ENCODE data around the gene RGS7.
A peak's percentile ranks its signal among the peaks of the same experiment; 100 is the strongest.

Gene RGS7

DNA sequence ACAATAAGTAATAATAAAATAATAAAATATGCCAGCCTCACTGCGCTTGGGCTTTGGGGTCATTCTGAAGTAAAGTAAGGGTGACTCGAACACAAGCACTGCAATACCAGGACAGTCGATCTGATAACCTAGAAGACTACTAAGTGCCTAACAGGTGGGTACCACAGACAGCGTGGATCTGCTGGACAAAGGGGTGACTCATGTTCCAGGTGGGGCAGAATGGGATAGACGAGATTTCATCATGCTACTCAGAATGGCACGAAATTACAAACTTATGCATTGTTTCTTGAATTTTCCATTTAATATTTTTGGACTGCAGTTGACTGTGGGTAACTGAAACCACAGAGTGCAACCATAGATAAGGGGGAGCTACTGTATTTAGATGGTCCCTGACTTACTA lies 523.9 kb downstream of the RGS7 start:
- no peak for DNase-seq (ENCODE audit: low read depth)
- TF ChIP-seq, protein P1, sequence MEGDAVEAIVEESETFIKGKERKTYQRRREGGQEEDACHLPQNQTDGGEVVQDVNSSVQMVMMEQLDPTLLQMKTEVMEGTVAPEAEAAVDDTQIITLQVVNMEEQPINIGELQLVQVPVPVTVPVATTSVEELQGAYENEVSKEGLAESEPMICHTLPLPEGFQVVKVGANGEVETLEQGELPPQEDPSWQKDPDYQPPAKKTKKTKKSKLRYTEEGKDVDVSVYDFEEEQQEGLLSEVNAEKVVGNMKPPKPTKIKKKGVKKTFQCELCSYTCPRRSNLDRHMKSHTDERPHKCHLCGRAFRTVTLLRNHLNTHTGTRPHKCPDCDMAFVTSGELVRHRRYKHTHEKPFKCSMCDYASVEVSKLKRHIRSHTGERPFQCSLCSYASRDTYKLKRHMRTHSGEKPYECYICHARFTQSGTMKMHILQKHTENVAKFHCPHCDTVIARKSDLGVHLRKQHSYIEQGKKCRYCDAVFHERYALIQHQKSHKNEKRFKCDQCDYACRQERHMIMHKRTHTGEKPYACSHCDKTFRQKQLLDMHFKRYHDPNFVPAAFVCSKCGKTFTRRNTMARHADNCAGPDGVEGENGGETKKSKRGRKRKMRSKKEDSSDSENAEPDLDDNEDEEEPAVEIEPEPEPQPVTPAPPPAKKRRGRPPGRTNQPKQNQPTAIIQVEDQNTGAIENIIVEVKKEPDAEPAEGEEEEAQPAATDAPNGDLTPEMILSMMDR (IDR thresholded peaks at IDR 0.05; ENCODE audit: control insufficient read depth, insufficient read depth, low read depth, low read length, missing control alignments) = no peak
- no peak overlapping the region for H3K4me3 ChIP-seq (ENCODE audit: control insufficient read depth, low read depth, low read length)

GRCh38 chr1:240831922-240832321 lies 525.1 kb downstream of the RGS7 start:
- TF ChIP-seq, protein P1 (IDR thresholded peaks at IDR 0.05; ENCODE audit: control insufficient read depth, insufficient read depth, low read depth, low read length, missing control alignments) = peak; percentile 27
- H3K4me3 ChIP-seq (ENCODE audit: control insufficient read depth, low read depth, low read length) = no peak overlapping the region
- DNase-seq (ENCODE audit: low read depth) = no peak

- TF ChIP-seq, protein P1 (IDR thresholded peaks at IDR 0.05; ENCODE audit: control insufficient read depth, insufficient read depth, low read depth, low read length, missing control alignments) = no peak
- H3K4me3 ChIP-seq (ENCODE audit: control insufficient read depth, low read depth, low read length) = no peak overlapping the region
- peak; percentile 94 for DNase-seq (ENCODE audit: low read depth)
Observed at GRCh38 chr1:240831191-240831631, 525.8 kb downstream of the RGS7 start.

DNA sequence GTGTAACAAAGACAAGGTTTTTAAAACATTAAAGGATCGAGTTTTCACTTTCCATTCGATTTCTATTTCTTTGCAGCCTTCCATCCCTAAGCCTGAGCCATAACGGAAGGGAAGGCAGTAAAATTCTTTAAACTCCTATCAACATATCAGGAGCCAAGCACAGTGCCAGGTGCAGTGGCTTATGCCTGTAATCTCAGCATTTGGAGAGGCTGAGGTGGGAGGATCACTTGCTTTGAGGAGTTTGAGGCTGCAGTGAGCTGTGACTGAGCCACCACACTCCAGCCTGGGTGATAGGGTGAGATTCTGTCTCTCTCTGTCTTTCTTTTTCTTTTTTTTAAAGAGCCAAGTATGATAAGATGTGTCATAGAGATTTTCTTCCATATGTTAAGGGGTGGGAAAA lies 527.5 kb downstream of the RGS7 start:
- H3K4me3 ChIP-seq (ENCODE audit: control insufficient read depth, low read depth, low read length) = no peak overlapping the region
- TF ChIP-seq, protein P1 (IDR thresholded peaks at IDR 0.05; ENCODE audit: control insufficient read depth, insufficient read depth, low read depth, low read length, missing control alignments) = no peak
- DNase-seq (ENCODE audit: low read depth) = no peak

DNA sequence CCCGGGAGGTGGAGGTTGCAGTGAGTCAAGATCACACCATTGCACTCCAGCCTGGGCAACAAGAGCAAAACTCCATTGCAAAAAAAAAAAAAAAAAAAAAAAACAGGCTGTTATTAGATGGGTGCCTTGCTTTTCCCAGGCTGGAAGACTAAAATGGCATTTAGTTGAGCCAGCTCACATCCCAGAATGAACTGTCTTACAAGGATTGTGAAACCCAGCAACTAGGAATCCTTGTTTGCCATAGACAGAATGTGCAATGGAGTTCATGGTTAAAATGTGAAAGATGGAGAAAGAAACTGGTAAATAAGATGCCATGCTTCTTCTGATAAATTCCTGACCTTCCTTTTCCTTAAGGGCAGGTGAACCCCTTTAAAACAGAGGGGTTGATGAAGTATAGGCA lies 529.2 kb downstream of the RGS7 start:
- TF ChIP-seq, protein P1 (IDR thresholded peaks at IDR 0.05; ENCODE audit: control insufficient read depth, insufficient read depth, low read depth, low read length, missing control alignments) = no peak
- H3K4me3 ChIP-seq (ENCODE audit: control insufficient read depth, low read depth, low read length) = no peak overlapping the region
- no peak for DNase-seq (ENCODE audit: low read depth)

- DNase-seq (ENCODE audit: low read depth) = no peak
Observed at GRCh38 chr1:240824238-240824637, 532.8 kb downstream of the RGS7 start.

More at GRCh38 chr1:240824238-240824637, 532.8 kb downstream of the RGS7 start:
- TF ChIP-seq, protein P1 (IDR thresholded peaks at IDR 0.05; ENCODE audit: control insufficient read depth, insufficient read depth, low read depth, low read length, missing control alignments) = no peak
- no peak overlapping the region for H3K4me3 ChIP-seq (ENCODE audit: control insufficient read depth, low read depth, low read length)

All from AG09309 (cell line).